Type B pancreatic cell (in vitro differentiated cells): Measurements from ENCODE around the gene SCAI. TPM values are rescaled to one million over a fixed set of nuclear protein-coding genes. Genes with fewer than 3 reads are reported as not detected.
A peak's percentile ranks its signal among the peaks of the same experiment; 100 is the strongest.

Experiments used
- DNase-seq: peaks from one replicate; pipeline ENCODE4 v3.0.0; 2021; ENCODE audit warnings: mixed read lengths; ENCODE audit not compliant: unreplicated experiment; ENCODE audit errors: extremely low spot score
- H3K27ac Mint-ChIP-seq: 2 replicates; pipeline ENCODE4 v1.8.0; 2021; ENCODE audit warnings: mild to moderate bottlenecking, mixed read lengths
- H3K27me3 Mint-ChIP-seq: 2 replicates; pipeline ENCODE4 v1.8.0; 2021; ENCODE audit warnings: mixed read lengths
- H3K36me3 Mint-ChIP-seq: 2 replicates; pipeline ENCODE4 v1.8.0; 2021; ENCODE audit warnings: mixed read lengths
- H3K4me1 Mint-ChIP-seq: one replicate; pipeline ENCODE4 v1.8.0; 2021; ENCODE audit warnings: mixed read lengths; ENCODE audit not compliant: unreplicated experiment
- H3K4me3 Mint-ChIP-seq: 2 replicates; pipeline ENCODE4 v1.8.0; 2021; ENCODE audit warnings: mild to moderate bottlenecking, mixed read lengths
- H3K9me3 Mint-ChIP-seq: 2 replicates; pipeline ENCODE4 v1.8.0; 2021; ENCODE audit warnings: mixed read lengths
- CTCF ChIP-seq: fragments of 200-600 bp; sonication (generic); conservative IDR thresholded peaks from 2 replicates; pipeline ENCODE4 v1.5.0; 2021; ENCODE audit warnings: antibody characterized with exemption, mild to moderate bottlenecking
- total RNA-seq: library from RNA; stranded (reverse); gene quantifications from 2 replicates; pipeline ENCODE4 v1.2.1, GENCODE V29; 2021; ENCODE audit warnings: low replicate concordance

Gene SCAI
- total RNA-seq, 1 donor from 2014 or later = 12.8 TPM

GRCh38 chr9:125140576-125140975 lies 2.8 kb downstream of the SCAI start:
- Mint-ChIP-seq H3K9me3 (no peaks in the 10 kb centered on the region), H3K4me1 (peaks cover 11% of the 10 kb centered on the region), H3K36me3 (peaks cover 15% of the 10 kb centered on the region), H3K27me3 (no peaks in the 10 kb centered on the region), H3K27ac (no peak overlapping the region), H3K4me3 (no peak overlapping the region)
- TF ChIP-seq CTCF = no peak
- no peak for DNase-seq

- no peak for TF ChIP-seq CTCF
- H3K36me3 Mint-ChIP-seq = peaks cover 21% of the 10 kb centered on the region
- H3K27me3 Mint-ChIP-seq = no peaks in the 10 kb centered on the region
- DNase-seq = no peak
- H3K27ac Mint-ChIP-seq = no peak overlapping the region
- no peak overlapping the region for H3K4me3 Mint-ChIP-seq
- peaks cover 1% of the 10 kb centered on the region for H3K4me1 Mint-ChIP-seq
- peaks cover 4% of the 10 kb centered on the region for H3K9me3 Mint-ChIP-seq
Measured at GRCh38 chr9:125137200-125137599, 6.1 kb downstream of the SCAI start.

- Mint-ChIP-seq H3K36me3 (peaks cover 21% of the 10 kb centered on the region), H3K4me3 (no peak overlapping the region), H3K27ac (no peak overlapping the region), H3K27me3 (no peaks in the 10 kb centered on the region), H3K4me1 (no peaks in the 10 kb centered on the region), H3K9me3 (peaks cover 4% of the 10 kb centered on the region)
- DNase-seq = no peak
- no peak for TF ChIP-seq CTCF
Measured at GRCh38 chr9:125134976-125135375, 8.4 kb downstream of the SCAI start.

- H3K9me3 Mint-ChIP-seq = peaks cover 4% of the 10 kb centered on the region
- no peaks in the 10 kb centered on the region for H3K27me3 Mint-ChIP-seq
Measured at GRCh38 chr9:125133403-125134329, 9.7 kb downstream of the SCAI start.

GRCh38 chr9:125131778-125132177 lies 11.6 kb downstream of the SCAI start:
- Mint-ChIP-seq H3K9me3 (peaks cover 4% of the 10 kb centered on the region), H3K36me3 (peaks cover 11% of the 10 kb centered on the region), H3K27me3 (no peaks in the 10 kb centered on the region), H3K27ac (peak overlapping the region; percentile 65), H3K4me3 (no peak overlapping the region), H3K4me1 (peaks cover 4% of the 10 kb centered on the region)
- no peak for DNase-seq
- no peak for TF ChIP-seq CTCF

More at GRCh38 chr9:125133403-125134329, 9.7 kb downstream of the SCAI start:
- no peak overlapping the region for H3K4me3 Mint-ChIP-seq
- H3K36me3 Mint-ChIP-seq = peaks cover 14% of the 10 kb centered on the region
- no peak overlapping the region for H3K27ac Mint-ChIP-seq
- no peak for DNase-seq
- no peak for TF ChIP-seq CTCF
- no peaks in the 10 kb centered on the region for H3K4me1 Mint-ChIP-seq
